OCI-LY7 (cell line): ENCODE measurements around the gene ACSL3.

Experiments
- CTCF ChIP-seq: fragments of 200-600 bp; sonication (generic); conservative IDR thresholded peaks from 2 replicates; pipeline ENCODE4 v1.5.1; 2014; ENCODE audit warnings: mild to moderate bottlenecking, antibody characterized with exemption, low read length, moderate library complexity, mixed read lengths
- EZH2phosphoT487 ChIP-seq: fragments of 200-600 bp; sonication (generic); IDR thresholded peaks from 2 replicates; pipeline ENCODE4 v1.6.1; 2018; ENCODE audit warnings: low read depth, borderline replicate concordance, mild to moderate bottlenecking, mixed run types, antibody characterized with exemption, low read length, moderate library complexity, mixed read lengths

GRCh38 chr2:222854773-222855700, 5.8 kb upstream of the ACSL3 start:
- TF ChIP-seq CTCF (no peak), EZH2phosphoT487 (no peak)
